Prostate gland (tissue), 1 donor: ENCODE data around the gene GPR25.

Experiments used
- POLR2A ChIP-seq: fragments of 450-650 bp; IDR thresholded peaks from one replicate; pipeline ENCODE4 v1.6.1; 2016; ENCODE audit warnings: antibody characterized with exemption, mild to moderate bottlenecking
- POLR2AphosphoS5 ChIP-seq: sonication (generic); formaldehyde crosslinking; IDR thresholded peaks from one replicate; pipeline ENCODE4 v1.6.1; 2017; ENCODE audit warnings: antibody characterized with exemption

DNA sequence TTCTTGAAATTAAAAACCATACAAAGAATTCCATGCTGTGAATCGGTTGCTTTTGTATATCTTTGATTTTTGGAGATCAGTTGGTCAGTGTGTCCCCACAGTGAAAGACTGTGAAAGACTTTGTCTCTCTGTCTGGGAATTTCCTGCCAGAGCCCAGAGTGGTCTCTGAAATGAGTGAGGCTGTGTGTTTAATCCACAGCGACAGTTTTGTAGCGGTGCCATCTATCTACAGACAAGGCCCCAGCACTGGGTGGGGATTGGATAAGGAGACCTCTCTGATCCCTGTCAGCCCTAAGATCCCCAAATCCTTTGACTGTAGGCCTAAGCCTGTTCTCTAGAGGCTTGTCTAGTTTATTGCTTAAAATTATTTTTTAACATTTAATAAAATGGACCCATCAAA, 10.3 kb downstream of the GPR25 start:
- TF ChIP-seq POLR2A, result no peak
- no peak for TF ChIP-seq POLR2AphosphoS5
